Loucy (cell line): ENCODE measurements around the gene CYSTM1.

ENCODE experiments used
- H2AFZ ChIP-seq: fragments of 200-600 bp; sonication (generic); 2 replicates; pipeline ENCODE4 v1.6.0; 2016; ENCODE audit warnings: antibody characterized with exemption, mild to moderate bottlenecking, low read length, moderate library complexity
- H3F3A ChIP-seq: fragments of 200-600 bp; 2 replicates; pipeline ENCODE4 v1.6.0; 2016; ENCODE audit warnings: antibody characterized with exemption, low read depth, mild to moderate bottlenecking
- H3K27me3 ChIP-seq: fragments of 200-600 bp; sonication (generic); 2 replicates; pipeline ENCODE4 v1.6.1; 2014; ENCODE audit warnings: low read length, mild to moderate bottlenecking; ENCODE audit not compliant: insufficient read depth, poor library complexity, severe bottlenecking
- H3K36me3 ChIP-seq: fragments of 200-600 bp; sonication (generic); 2 replicates; pipeline ENCODE4 v1.6.1; 2016; ENCODE audit warnings: low read length; ENCODE audit not compliant: insufficient read depth
- H3K4me1 ChIP-seq: fragments of 200-600 bp; sonication (generic); 2 replicates; pipeline ENCODE4 v1.5.1; 2014; ENCODE audit warnings: low read length, mild to moderate bottlenecking; ENCODE audit not compliant: insufficient read depth, poor library complexity, severe bottlenecking
- H3K4me2 ChIP-seq: fragments of 200-600 bp; sonication (generic); 2 replicates; pipeline ENCODE4 v1.6.0; 2014; ENCODE audit warnings: antibody characterized with exemption, low read length, low read depth, mild to moderate bottlenecking; ENCODE audit not compliant: poor library complexity, severe bottlenecking
- H3K4me3 ChIP-seq: fragments of 200-600 bp; sonication (generic); 2 replicates; pipeline ENCODE4 v1.5.1; 2014; ENCODE audit warnings: low read length, mild to moderate bottlenecking, mixed read lengths; ENCODE audit not compliant: poor library complexity, severe bottlenecking
- H3K79me2 ChIP-seq: fragments of 200-600 bp; sonication (generic); 2 replicates; pipeline ENCODE4 v1.6.1; 2014; ENCODE audit warnings: low read length; ENCODE audit not compliant: insufficient read depth
- H3K9ac ChIP-seq: fragments of 200-600 bp; sonication (generic); 2 replicates; pipeline ENCODE4 v1.6.0; 2014; ENCODE audit warnings: mild to moderate bottlenecking, low read depth, low read length, moderate library complexity; ENCODE audit not compliant: poor library complexity, severe bottlenecking
- H3K9me2 ChIP-seq: fragments of 200-600 bp; sonication (generic); replicated peaks from 2 replicates; pipeline ENCODE4 v1.6.1; 2016; ENCODE audit warnings: low read depth, low read length, mixed read lengths
- H3K9me3 ChIP-seq: fragments of 200-600 bp; sonication (generic); 2 replicates; pipeline ENCODE4 v1.6.1; 2014; ENCODE audit warnings: mild to moderate bottlenecking, antibody characterized with exemption, low read length, low read depth; ENCODE audit not compliant: insufficient read depth
- H4K20me1 ChIP-seq: fragments of 200-600 bp; sonication (generic); 2 replicates; pipeline ENCODE4 v1.6.0; 2014; ENCODE audit warnings: antibody characterized with exemption, low read length, mild to moderate bottlenecking; ENCODE audit not compliant: insufficient read depth, poor library complexity, severe bottlenecking
- CTCF ChIP-seq: fragments of 200-600 bp; sonication (generic); conservative IDR thresholded peaks from 2 replicates; pipeline ENCODE4 v1.5.1; 2014; ENCODE audit warnings: mild to moderate bottlenecking, antibody characterized with exemption, low read length
- EZH2phosphoT487 ChIP-seq: fragments of 200-600 bp; IDR thresholded peaks from 2 replicates; pipeline ENCODE4 v1.6.1; 2018; ENCODE audit warnings: antibody characterized with exemption, mild to moderate bottlenecking, moderate library complexity, borderline replicate concordance

The CYSTM1 gene

GRCh38 chr5:140151144-140152021 lies 23.6 kb upstream of the CYSTM1 start:
- Histone ChIP-seq H3K9me3 (no peaks in the 10 kb centered on the region), H3K9ac (no peak overlapping the region), H3K79me2 (no peaks in the 10 kb centered on the region), H3K4me2 (no peak overlapping the region), H2AFZ (no peak overlapping the region), H4K20me1 (no peaks in the 10 kb centered on the region), H3K36me3 (no peaks in the 10 kb centered on the region), H3K4me3 (no peak overlapping the region), H3K9me2 (no peaks in the 10 kb centered on the region), H3F3A (no peaks in the 10 kb centered on the region), H3K4me1 (no peaks in the 10 kb centered on the region), H3K27me3 (no peaks in the 10 kb centered on the region)
- TF ChIP-seq EZH2phosphoT487 (no peak), CTCF (no peak)

DNA sequence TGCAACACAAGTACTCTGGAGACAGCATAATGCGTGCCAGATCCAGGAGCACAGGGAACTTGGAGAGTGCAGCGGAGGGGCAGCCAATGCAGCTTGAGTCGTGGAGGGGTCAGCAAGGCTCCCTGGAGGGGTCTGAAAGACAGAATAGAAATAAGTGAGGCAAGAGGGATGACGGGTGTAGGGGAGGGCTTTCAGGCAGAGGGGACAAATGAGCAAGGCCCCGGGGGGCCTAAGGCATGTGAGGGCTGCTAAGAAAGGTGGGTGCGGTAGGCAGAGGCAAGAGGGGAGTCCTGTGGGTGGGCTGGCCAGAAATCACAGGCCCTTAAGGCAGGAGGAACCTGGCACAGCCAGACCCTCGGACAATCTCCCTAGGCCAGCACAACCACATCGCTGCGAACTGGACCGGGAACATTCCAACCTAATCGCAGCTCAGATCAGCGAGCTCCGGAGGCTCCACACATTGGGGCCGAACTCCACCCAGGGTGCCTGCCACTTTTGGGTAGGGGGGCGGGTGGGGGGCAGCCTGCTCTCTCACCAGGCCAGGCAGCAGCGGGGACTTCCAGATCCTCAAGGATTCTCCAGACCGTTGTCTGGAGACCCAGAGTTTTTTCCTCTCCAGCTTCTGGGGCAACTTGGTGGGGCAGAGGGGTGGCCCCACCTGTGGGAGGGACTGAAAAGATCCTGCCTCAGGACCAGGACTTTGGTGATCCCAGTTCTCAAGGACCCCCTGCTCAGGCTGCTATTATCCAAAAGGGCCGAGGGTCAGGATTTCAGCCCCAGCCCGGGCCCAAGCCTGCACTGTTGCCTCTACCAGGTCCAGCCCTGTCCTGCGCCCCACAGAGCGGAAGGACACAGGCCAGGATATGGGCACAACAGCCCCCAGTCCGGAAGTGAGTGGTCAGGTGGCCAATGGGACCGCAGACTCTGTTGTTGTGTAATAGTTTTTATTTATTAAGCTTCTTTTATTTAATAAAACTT lies 22.7 kb upstream of the CYSTM1 start:
- no peaks in the 10 kb centered on the region for H3K36me3 ChIP-seq
- H3K9me2 ChIP-seq: no peaks in the 10 kb centered on the region
- H3K4me2 ChIP-seq: no peak overlapping the region
- no peaks in the 10 kb centered on the region for H3K4me1 ChIP-seq
- no peak for TF ChIP-seq CTCF
- no peak overlapping the region for H3K9ac ChIP-seq
- H3K9me3 ChIP-seq: no peaks in the 10 kb centered on the region
- no peaks in the 10 kb centered on the region for H4K20me1 ChIP-seq
- no peak overlapping the region for H3K4me3 ChIP-seq
- H3K79me2 ChIP-seq: no peaks in the 10 kb centered on the region
- no peaks in the 10 kb centered on the region for H3F3A ChIP-seq
- H2AFZ ChIP-seq: no peak overlapping the region
- H3K27me3 ChIP-seq: no peaks in the 10 kb centered on the region

DNA sequence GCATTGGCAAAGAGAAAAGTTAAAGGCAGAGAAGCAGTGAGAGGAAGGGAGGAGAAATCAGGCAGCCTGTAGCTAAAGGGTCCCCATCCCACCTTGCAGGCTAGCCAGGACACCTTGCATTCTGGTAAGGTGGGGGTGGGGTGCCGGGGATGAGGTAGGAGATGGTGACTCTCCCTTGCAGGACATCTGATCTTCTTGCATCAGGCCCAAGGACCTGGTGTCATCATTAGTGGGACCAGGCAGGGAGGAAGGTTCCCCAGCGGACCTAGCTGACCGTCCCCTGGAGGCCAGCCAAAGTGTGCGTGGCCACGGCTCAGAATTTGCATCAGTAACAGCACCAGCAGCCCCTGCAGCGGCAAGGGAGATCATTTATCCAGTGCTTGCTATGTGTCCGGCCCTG lies 21.7 kb upstream of the CYSTM1 start:
- H3K4me1 ChIP-seq: no peaks in the 10 kb centered on the region

More for the DNA sequence above, 21.7 kb upstream of the CYSTM1 start:
- Histone ChIP-seq H3K4me2 (no peak overlapping the region), H2AFZ (no peak overlapping the region), H3K79me2 (no peaks in the 10 kb centered on the region), H3K27me3 (no peaks in the 10 kb centered on the region), H3K4me3 (no peak overlapping the region), H3K9me2 (no peaks in the 10 kb centered on the region), H3K9me3 (no peaks in the 10 kb centered on the region), H3K9ac (no peak overlapping the region), H3F3A (no peaks in the 10 kb centered on the region), H3K36me3 (no peaks in the 10 kb centered on the region), H4K20me1 (no peaks in the 10 kb centered on the region)
- TF ChIP-seq EZH2phosphoT487 (no peak), CTCF (no peak)
